ENCODE data around the gene SNF8. TPM values are rescaled to one million over a fixed set of nuclear protein-coding genes. Genes with fewer than 3 reads are reported as not detected.

Gene SNF8
- total and polyA plus RNA-seq, 8 donors, result 34.9 to 78.6 (median 47.9) TPM

- intact Hi-C loops (cut with DNase I), result no loop called here
- 28 to 32% methylated on average over 2 of the region's 2 CpGs for WGBS, 2 donors
- H3K27me3 ChIP-seq, result peaks cover 24 to 82% (median 43%) of the 10 kb centered on the region in 4 donors
- no peak for TF ChIP-seq CTCF (IDR thresholded peaks at IDR 0.05)
- DNase-seq (no peak), ATAC-seq (no peak), FAIRE-seq (no peak)
- H3K27ac ChIP-seq, result no peak overlapping the region
- H3K36me3 ChIP-seq, result no peaks in the 10 kb centered on the region
- no peaks in the 10 kb centered on the region for H3K4me1 ChIP-seq
- H3K9me3 ChIP-seq, result no peaks in the 10 kb centered on the region
- H3K4me3 ChIP-seq, result no peak overlapping the region
Measured at GRCh38 chr17:48990882-48991357, 46.3 kb upstream of the SNF8 start.

GRCh38 chr17:48989100-48989499, 44.5 kb upstream of the SNF8 start:
- no peaks in the 10 kb centered on the region for H3K4me1 ChIP-seq
- H3K4me3 ChIP-seq, result no peak overlapping the region
- no peaks in the 10 kb centered on the region for H3K9me3 ChIP-seq
- DNase-seq (no peak), ATAC-seq (no peak), FAIRE-seq (no peak)
- intact Hi-C loops (cut with DNase I), result no loop called here
- TF ChIP-seq CTCF (IDR thresholded peaks at IDR 0.05), result no peak
- H3K27ac ChIP-seq, result no peak overlapping the region
- peaks cover 18 to 71% (median 31%) of the 10 kb centered on the region in 4 donors for H3K27me3 ChIP-seq
- WGBS, 2 donors, result 73 to 88% methylated on average over 4 of the region's 4 CpGs
- no peaks in the 10 kb centered on the region for H3K36me3 ChIP-seq

- ATAC-seq (no peak), DNase-seq (no peak), FAIRE-seq (no peak)
- intact Hi-C loops (cut with DNase I), result no loop called here
- TF ChIP-seq CTCF (IDR thresholded peaks at IDR 0.05), result no peak
- 50 to 60% methylated on average over 13 of the region's 13 CpGs for WGBS, 2 donors
- H3K4me3 ChIP-seq, result no peak overlapping the region
- peaks cover 0 to 43% (median 6%) of the 10 kb centered on the region in 4 donors for H3K27me3 ChIP-seq
- H3K4me1 ChIP-seq, result no peaks in the 10 kb centered on the region
- no peak overlapping the region for H3K27ac ChIP-seq
- H3K9me3 ChIP-seq, result no peaks in the 10 kb centered on the region
- no peaks in the 10 kb centered on the region for H3K36me3 ChIP-seq
Measured at GRCh38 chr17:48985436-48986245, 41.0 kb upstream of the SNF8 start.

GRCh38 chr17:48981927-48982539, 37.4 kb upstream of the SNF8 start:
- Histone ChIP-seq H3K27ac (no peak overlapping the region), H3K9me3 (no peaks in the 10 kb centered on the region), H3K4me3 (no peak overlapping the region), H3K27me3 (peaks cover 0 to 20% (median 0%) of the 10 kb centered on the region in 4 donors), H3K36me3 (no peaks in the 10 kb centered on the region), H3K4me1 (no peaks in the 10 kb centered on the region)
- intact Hi-C loops (cut with DNase I), result no loop called here
- WGBS, 2 donors, result 60 to 72% methylated on average over 3 of the region's 3 CpGs
- FAIRE-seq, result no peak
- DNase-seq, result no peak
- TF ChIP-seq CTCF (IDR thresholded peaks at IDR 0.05), result no peak
- no peak for ATAC-seq

- DNase-seq (peak in 1 of 6 donors; percentile 10), ATAC-seq (no peak), FAIRE-seq (no peak)
- no peaks in the 10 kb centered on the region for H3K4me1 ChIP-seq
- no peak for TF ChIP-seq CTCF (IDR thresholded peaks at IDR 0.05)
- no peaks in the 10 kb centered on the region for H3K9me3 ChIP-seq
- 35 to 40% methylated on average over 3 of the region's 3 CpGs for WGBS, 2 donors
- no peak overlapping the region for H3K4me3 ChIP-seq
- H3K36me3 ChIP-seq, result no peaks in the 10 kb centered on the region
- peaks cover 0 to 3% (median 2%) of the 10 kb centered on the region in 4 donors for H3K27me3 ChIP-seq
- intact Hi-C loops (cut with DNase I), result no loop called here
- no peak overlapping the region for H3K27ac ChIP-seq
Measured at GRCh38 chr17:48973806-48974205, 29.2 kb upstream of the SNF8 start.
